ENCODE data around the gene MYCN. TPM values are rescaled to one million over a fixed set of nuclear protein-coding genes. Genes with fewer than 3 reads are reported as not detected.

The MYCN gene
- total RNA-seq, 4 donors from 2014 or later, result 0.57 to 3.8 (median 1.6) TPM

- TF ChIP-seq POLR2AphosphoS5 (IDR thresholded peaks at IDR 0.05) (no peak), POLR2A (IDR thresholded peaks at IDR 0.05) (no peak), EP300 (IDR thresholded peaks at IDR 0.05) (no peak), CTCF (IDR thresholded peaks at IDR 0.05) (no peak)
- Histone ChIP-seq H3K27me3 (no peaks in the 10 kb centered on the region), H3K27ac (no peak overlapping the region), H3K4me3 (no peak overlapping the region), H3K4me1 (no peaks in the 10 kb centered on the region), H3K36me3 (no peaks in the 10 kb centered on the region), H3K9me3 (no peaks in the 10 kb centered on the region)
- 74% methylated on average over 7 of the region's 7 CpGs for WGBS
- no peak for DNase-seq (ENCODE audit: low spot score in 2 of 2)
Observed at GRCh38 chr2:15973481-15974401, 33.4 kb downstream of the MYCN start.

- Histone ChIP-seq H3K36me3 (no peaks in the 10 kb centered on the region), H3K4me1 (no peaks in the 10 kb centered on the region), H3K9me3 (no peaks in the 10 kb centered on the region), H3K27ac (no peak overlapping the region), H3K27me3 (no peaks in the 10 kb centered on the region), H3K4me3 (no peak overlapping the region)
- 90% methylated on average over 5 of the region's 5 CpGs for WGBS
- no peak for DNase-seq (ENCODE audit: low spot score in 2 of 2)
- TF ChIP-seq EP300 (IDR thresholded peaks at IDR 0.05), result no peak
- no peak for TF ChIP-seq POLR2A (IDR thresholded peaks at IDR 0.05)
- TF ChIP-seq CTCF (IDR thresholded peaks at IDR 0.05), result no peak
- TF ChIP-seq POLR2AphosphoS5 (IDR thresholded peaks at IDR 0.05), result no peak
Observed at GRCh38 chr2:15974565-15975260, 34.4 kb downstream of the MYCN start.

GRCh38 chr2:15975261-15975600 lies 34.9 kb downstream of the MYCN start:
- 98% methylated on average over 3 of the region's 3 CpGs for WGBS
- Histone ChIP-seq H3K9me3 (no peaks in the 10 kb centered on the region), H3K27ac (no peak overlapping the region), H3K27me3 (no peaks in the 10 kb centered on the region), H3K4me1 (no peaks in the 10 kb centered on the region), H3K36me3 (no peaks in the 10 kb centered on the region), H3K4me3 (no peak overlapping the region)
- TF ChIP-seq EP300 (IDR thresholded peaks at IDR 0.05) (no peak), CTCF (IDR thresholded peaks at IDR 0.05) (no peak), POLR2AphosphoS5 (IDR thresholded peaks at IDR 0.05) (no peak), POLR2A (IDR thresholded peaks at IDR 0.05) (no peak)
- no peak for DNase-seq (ENCODE audit: low spot score in 2 of 2)

- H3K4me3 ChIP-seq, result no peak overlapping the region
- DNase-seq (ENCODE audit: low spot score in 2 of 2), result no peak
- H3K4me1 ChIP-seq, result no peaks in the 10 kb centered on the region
- no peak overlapping the region for H3K27ac ChIP-seq
- H3K36me3 ChIP-seq, result no peaks in the 10 kb centered on the region
- no peak for TF ChIP-seq CTCF (IDR thresholded peaks at IDR 0.05)
- TF ChIP-seq POLR2AphosphoS5 (IDR thresholded peaks at IDR 0.05), result no peak
- TF ChIP-seq EP300 (IDR thresholded peaks at IDR 0.05), result no peak
- no peak for TF ChIP-seq POLR2A (IDR thresholded peaks at IDR 0.05)
- H3K9me3 ChIP-seq, result no peaks in the 10 kb centered on the region
- no peaks in the 10 kb centered on the region for H3K27me3 ChIP-seq
- 89% methylated on average over 5 of the region's 5 CpGs for WGBS
Observed at GRCh38 chr2:15975676-15976075, 35.3 kb downstream of the MYCN start.

- H3K36me3 ChIP-seq, result no peaks in the 10 kb centered on the region
- no peaks in the 10 kb centered on the region for H3K4me1 ChIP-seq
- 59% methylated on average over 7 of the region's 7 CpGs for WGBS
- no peaks in the 10 kb centered on the region for H3K9me3 ChIP-seq
- H3K4me3 ChIP-seq, result no peak overlapping the region
- no peaks in the 10 kb centered on the region for H3K27me3 ChIP-seq
- DNase-seq (ENCODE audit: low spot score in 2 of 2), result no peak
- H3K27ac ChIP-seq, result no peak overlapping the region
- no peak for TF ChIP-seq POLR2A (IDR thresholded peaks at IDR 0.05)
- no peak for TF ChIP-seq POLR2AphosphoS5 (IDR thresholded peaks at IDR 0.05)
- no peak for TF ChIP-seq EP300 (IDR thresholded peaks at IDR 0.05)
- TF ChIP-seq CTCF (IDR thresholded peaks at IDR 0.05), result no peak
Observed at GRCh38 chr2:15976354-15976753, 36.0 kb downstream of the MYCN start.
